NT2/D1 (cell line): ENCODE data around the gene MTMR8.
"Not testable (repeated sequence)": the region's sequence is repeated elsewhere in the genome, so short reads cannot be mapped to it uniquely, and the experiment has no call there.

Experiments used
- DNase-seq: peaks from one replicate; pipeline ENCODE4 v3.0.0-alpha.2; 2011; ENCODE audit warnings: low read depth, low spot score
- H3K27me3 ChIP-seq: 2 replicates; pipeline ENCODE4 v1.6.0; 2011; ENCODE audit warnings: mild to moderate bottlenecking; ENCODE audit not compliant: insufficient read length, insufficient read depth
- H3K36me3 ChIP-seq: 2 replicates; pipeline ENCODE4 v1.6.1; 2011; ENCODE audit warnings: mild to moderate bottlenecking, low read length, mixed read lengths; ENCODE audit not compliant: insufficient read depth, insufficient read length
- H3K4me1 ChIP-seq: 2 replicates; pipeline ENCODE4 v1.5.1; 2011; ENCODE audit not compliant: insufficient read depth, insufficient read length
- H3K4me3 ChIP-seq: 2 replicates; pipeline ENCODE4 v1.5.1; 2011; ENCODE audit warnings: low read depth; ENCODE audit not compliant: insufficient read length
- H3K9ac ChIP-seq: 2 replicates; pipeline ENCODE4 v1.6.0; 2011; ENCODE audit warnings: low read depth; ENCODE audit not compliant: insufficient read length
- H3K9me3 ChIP-seq: 2 replicates; pipeline ENCODE4 v1.5.1; 2011; ENCODE audit warnings: mild to moderate bottlenecking, low read length; ENCODE audit not compliant: insufficient read depth
- SUZ12 ChIP-seq: IDR thresholded peaks from 2 replicates; pipeline ENCODE4 v1.6.1; 2011; ENCODE audit not compliant: insufficient read length, insufficient read depth; ENCODE audit errors: extremely low read depth
- YY1 ChIP-seq: IDR thresholded peaks from 2 replicates; pipeline ENCODE4 v1.6.1; 2011; ENCODE audit not compliant: insufficient read length, insufficient read depth
- ZNF274 ChIP-seq: IDR thresholded peaks from 2 replicates; pipeline ENCODE4 v1.6.1; 2011; ENCODE audit warnings: mild to moderate bottlenecking, low read depth, low read length

Gene MTMR8

GRCh38 chrX:64394874-64395567, at the start of gene MTMR8:
Gene MTMR8 (minus strand): TSS chrX:64395452. CDS start chrX:64395363, 89 bp downstream.
- H3K9ac ChIP-seq, result peak within 1 kb of the TSS; percentile 63
- no peaks in the 10 kb centered on the region for H3K27me3 ChIP-seq
- H3K4me1 ChIP-seq, result peaks cover 2% of the 10 kb centered on the region
- no peaks in the 10 kb centered on the region for H3K9me3 ChIP-seq
- peak within 1 kb of the TSS; percentile 71 for H3K4me3 ChIP-seq
- TF ChIP-seq SUZ12 (no peak), YY1 (peak; percentile 96), ZNF274 (no peak)
- H3K36me3 ChIP-seq, result no peaks in the 10 kb centered on the region
- DNase-seq, result peak; percentile 80

- no peak overlapping the region for H3K4me3 ChIP-seq
- no peaks in the 10 kb centered on the region for H3K36me3 ChIP-seq
- TF ChIP-seq SUZ12 (no peak), ZNF274 (no peak), YY1 (no peak)
- DNase-seq, result no peak
- no peaks in the 10 kb centered on the region; the same call in 1 of the 2 replicates for H3K9me3 ChIP-seq
- H3K9ac ChIP-seq, result no peak overlapping the region
- H3K27me3 ChIP-seq, result no peaks in the 10 kb centered on the region
- H3K4me1 ChIP-seq, result no peaks in the 10 kb centered on the region
Measured at GRCh38 chrX:64439551-64439950, 44.3 kb upstream of the MTMR8 start.

GRCh38 chrX:64437665-64438064, 42.4 kb upstream of the MTMR8 start:
- no peaks in the 10 kb centered on the region; the same call in 1 of the 2 replicates for H3K9me3 ChIP-seq
- no peak for TF ChIP-seq ZNF274
- DNase-seq, result no peak

GRCh38 chrX:64437218-64437617, 42.0 kb upstream of the MTMR8 start:
- TF ChIP-seq YY1 (no peak), ZNF274 (no peak), SUZ12 (no peak)
- no peak for DNase-seq
- no peak overlapping the region for H3K4me3 ChIP-seq
- H3K36me3 ChIP-seq, result no peaks in the 10 kb centered on the region
- no peaks in the 10 kb centered on the region for H3K27me3 ChIP-seq
- no peak overlapping the region for H3K9ac ChIP-seq
- peaks cover 4% of the 10 kb centered on the region; the same call in 1 of the 2 replicates for H3K9me3 ChIP-seq
- no peaks in the 10 kb centered on the region for H3K4me1 ChIP-seq

More at GRCh38 chrX:64437665-64438064, 42.4 kb upstream of the MTMR8 start:
- Histone ChIP-seq H3K4me3 (no peak overlapping the region), H3K4me1 (no peaks in the 10 kb centered on the region), H3K27me3 (no peaks in the 10 kb centered on the region), H3K36me3 (no peaks in the 10 kb centered on the region), H3K9ac (no peak overlapping the region)

GRCh38 chrX:64428371-64428770, 33.1 kb upstream of the MTMR8 start:
- Histone ChIP-seq H3K27me3 (no peaks in the 10 kb centered on the region), H3K9me3 (peaks cover 6% of the 10 kb centered on the region; the same call in 1 of the 2 replicates), H3K36me3 (no peaks in the 10 kb centered on the region), H3K4me3 (no peak overlapping the region), H3K4me1 (peaks cover 3% of the 10 kb centered on the region), H3K9ac (no peak overlapping the region)
- no peak for DNase-seq
- no peak for TF ChIP-seq YY1
- TF ChIP-seq ZNF274, result no peak
- TF ChIP-seq SUZ12, result no peak

- no peak overlapping the region for H3K9ac ChIP-seq
- TF ChIP-seq YY1 (no peak), SUZ12 (no peak), ZNF274 (no peak)
- no peak for DNase-seq
- no peaks in the 10 kb centered on the region for H3K27me3 ChIP-seq
- H3K36me3 ChIP-seq, result no peaks in the 10 kb centered on the region
- H3K9me3 ChIP-seq, result peaks cover 6% of the 10 kb centered on the region; the same call in 1 of the 2 replicates
- peaks cover 3% of the 10 kb centered on the region for H3K4me1 ChIP-seq
- no peak overlapping the region for H3K4me3 ChIP-seq
Measured at GRCh38 chrX:64427787-64428186, 32.5 kb upstream of the MTMR8 start.

- no peak for DNase-seq
- Histone ChIP-seq H3K9ac (no peak overlapping the region), H3K27me3 (no peaks in the 10 kb centered on the region), H3K36me3 (no peaks in the 10 kb centered on the region), H3K4me1 (peaks cover 3% of the 10 kb centered on the region), H3K9me3 (peaks cover 3% of the 10 kb centered on the region; the same call in 1 of the 2 replicates), H3K4me3 (no peak overlapping the region)
- TF ChIP-seq ZNF274 (no peak), SUZ12 (no peak), YY1 (no peak)
Measured at GRCh38 chrX:64427281-64427680, 32.0 kb upstream of the MTMR8 start.

- not testable (repeated sequence) for H3K4me1 ChIP-seq, H3K36me3 ChIP-seq, DNase-seq, H3K9me3 ChIP-seq, H3K9ac ChIP-seq, H3K4me3 ChIP-seq, H3K27me3 ChIP-seq
Measured at GRCh38 chrX:64409730-64410129, 14.5 kb upstream of the MTMR8 start.
